ENCODE data around the gene NDE1. TPM values are rescaled to one million over a fixed set of nuclear protein-coding genes. Genes with fewer than 3 reads are reported as not detected.

The NDE1 gene
- total and polyA plus RNA-seq, 9 of the 15 experiments (the other 6 are each of a cell fraction or from before 2014, with no cell fraction given): 3.1 to 59.9 (median 30.0) TPM

DNA sequence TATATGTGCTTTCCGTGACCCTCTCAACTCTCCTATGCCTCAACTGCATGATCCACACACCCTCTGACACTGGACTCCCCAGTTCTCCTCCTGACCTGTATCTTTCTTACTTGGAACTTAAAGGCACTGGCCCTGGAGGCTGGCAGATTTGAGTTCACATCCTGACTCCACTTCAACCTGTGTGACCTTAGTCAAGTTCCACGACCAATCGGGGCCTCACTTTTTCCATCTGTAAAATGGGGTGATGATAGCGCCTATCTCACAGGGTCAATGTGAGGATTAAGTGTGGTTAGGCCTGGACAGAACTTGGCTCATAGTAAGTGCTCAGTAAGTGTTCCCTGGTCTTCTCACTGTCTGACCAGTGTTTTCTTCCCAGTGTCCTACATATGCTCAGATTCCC lies 32.1 kb upstream of the NDE1 start (continued):
- TF ChIP-seq, protein P1, sequence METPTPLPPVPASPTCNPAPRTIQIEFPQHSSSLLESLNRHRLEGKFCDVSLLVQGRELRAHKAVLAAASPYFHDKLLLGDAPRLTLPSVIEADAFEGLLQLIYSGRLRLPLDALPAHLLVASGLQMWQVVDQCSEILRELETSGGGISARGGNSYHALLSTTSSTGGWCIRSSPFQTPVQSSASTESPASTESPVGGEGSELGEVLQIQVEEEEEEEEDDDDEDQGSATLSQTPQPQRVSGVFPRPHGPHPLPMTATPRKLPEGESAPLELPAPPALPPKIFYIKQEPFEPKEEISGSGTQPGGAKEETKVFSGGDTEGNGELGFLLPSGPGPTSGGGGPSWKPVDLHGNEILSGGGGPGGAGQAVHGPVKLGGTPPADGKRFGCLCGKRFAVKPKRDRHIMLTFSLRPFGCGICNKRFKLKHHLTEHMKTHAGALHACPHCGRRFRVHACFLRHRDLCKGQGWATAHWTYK (CRISPR knock-in tag; IDR thresholded peaks at IDR 0.05): no peak
- no peak for TF ChIP-seq BRF1 (IDR thresholded peaks at IDR 0.05; ENCODE audit: borderline replicate concordance, extremely low read depth, insufficient read length)

DNA sequence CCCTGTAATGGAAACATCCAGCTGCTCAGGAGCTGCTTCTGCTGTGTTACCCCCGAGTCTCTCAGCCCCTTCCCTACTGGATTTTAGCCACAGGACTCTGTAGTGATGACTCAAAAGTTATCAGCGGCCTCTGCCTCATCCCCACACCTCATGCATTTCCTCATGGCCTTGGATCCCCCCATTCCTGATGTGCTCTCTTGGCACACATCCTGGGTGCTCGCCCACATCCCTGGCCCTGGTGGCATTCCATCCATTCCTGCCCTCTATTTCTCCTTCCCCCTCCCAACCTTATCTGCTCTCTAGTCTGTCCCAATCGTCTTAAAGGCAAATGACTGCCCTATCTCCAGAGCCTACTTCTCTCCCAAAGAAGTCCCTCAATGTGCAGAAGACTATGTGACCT lies 31.7 kb upstream of the NDE1 start:
- Histone ChIP-seq H3K9me3 (replicated peaks; ENCODE audit: control insufficient read depth, insufficient read depth, low read depth, low read length) (no peaks in the 10 kb centered on the region), H3K4me3 (no peak overlapping the region), H3K27ac (ENCODE audit: extremely low read depth, low read depth, low read length) (no peak overlapping the region), H3K9ac (ENCODE audit: insufficient read depth in 1 of 2, low read depth in 2 of 2, low read length in 2 of 2) (no peak overlapping the region), H3K36me3 (ENCODE audit: control insufficient read depth, insufficient read depth, low read length) (peaks cover 75% of the 10 kb centered on the region), H3K4me2 (ENCODE audit: insufficient read depth, low read length) (no peak overlapping the region), H3K9me1 (ENCODE audit: control insufficient read depth, insufficient read depth, low read length) (no peaks in the 10 kb centered on the region), H4K20me1 (replicated peaks; ENCODE audit: control insufficient read depth, insufficient read depth, low read length) (no peaks in the 10 kb centered on the region), H3K27me3 (ENCODE audit: control insufficient read depth in 2 of 2, insufficient read depth in 2 of 2, low read length in 2 of 2) (no peaks in the 10 kb centered on the region), H2AFZ (ENCODE audit: low read depth, low read length) (no peak overlapping the region), H3K79me2 (ENCODE audit: control insufficient read depth, insufficient read depth, low read length) (no peaks in the 10 kb centered on the region), H3K4me1 (replicated peaks in 1 of 2; ENCODE audit: control insufficient read depth in 2 of 2, insufficient read depth in 2 of 2, low read length in 2 of 2) (no peaks in the 10 kb centered on the region)
- TF ChIP-seq CBFA2T2 (conservative IDR thresholded peaks at IDR 0.05) (no peak), SAFB (IDR thresholded peaks at IDR 0.05; ENCODE audit: borderline replicate concordance, low read depth, low read length) (no peak), ZNF23 (CRISPR knock-in tag; IDR thresholded peaks at IDR 0.05) (no peak), SMAD1 (IDR thresholded peaks at IDR 0.05; ENCODE audit: low read depth, low read length, partially characterized antibody) (no peak), OTX1 (CRISPR knock-in tag; IDR thresholded peaks at IDR 0.05) (no peak), ZNF274 (IDR thresholded peaks at IDR 0.05; ENCODE audit: borderline replicate concordance, low read depth, low read length) (no peak), ZNF431 (CRISPR knock-in tag; IDR thresholded peaks at IDR 0.05) (no peak)
- TF ChIP-seq, protein P2, sequence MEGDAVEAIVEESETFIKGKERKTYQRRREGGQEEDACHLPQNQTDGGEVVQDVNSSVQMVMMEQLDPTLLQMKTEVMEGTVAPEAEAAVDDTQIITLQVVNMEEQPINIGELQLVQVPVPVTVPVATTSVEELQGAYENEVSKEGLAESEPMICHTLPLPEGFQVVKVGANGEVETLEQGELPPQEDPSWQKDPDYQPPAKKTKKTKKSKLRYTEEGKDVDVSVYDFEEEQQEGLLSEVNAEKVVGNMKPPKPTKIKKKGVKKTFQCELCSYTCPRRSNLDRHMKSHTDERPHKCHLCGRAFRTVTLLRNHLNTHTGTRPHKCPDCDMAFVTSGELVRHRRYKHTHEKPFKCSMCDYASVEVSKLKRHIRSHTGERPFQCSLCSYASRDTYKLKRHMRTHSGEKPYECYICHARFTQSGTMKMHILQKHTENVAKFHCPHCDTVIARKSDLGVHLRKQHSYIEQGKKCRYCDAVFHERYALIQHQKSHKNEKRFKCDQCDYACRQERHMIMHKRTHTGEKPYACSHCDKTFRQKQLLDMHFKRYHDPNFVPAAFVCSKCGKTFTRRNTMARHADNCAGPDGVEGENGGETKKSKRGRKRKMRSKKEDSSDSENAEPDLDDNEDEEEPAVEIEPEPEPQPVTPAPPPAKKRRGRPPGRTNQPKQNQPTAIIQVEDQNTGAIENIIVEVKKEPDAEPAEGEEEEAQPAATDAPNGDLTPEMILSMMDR (IDR thresholded peaks at IDR 0.05 in 2 of 3, conservative IDR thresholded peaks at IDR 0.05 in 1 of 3; ENCODE audit: insufficient read depth in 2 of 3, low read depth in 1 of 3, low read length in 3 of 3): no peak
- BruUV-seq (replicated peaks): no TSS peak
- intact Hi-C loops (cut with micrococcal nuclease) (no loop called here), in situ Hi-C loops (cut with MboI) (no loop called here)
- POLR2A ChIA-PET: interaction anchor here (0.6 kb wide), 1 partner anchor 14 kb away, joined by 3 read pairs; no protein-coding TSS in a partner anchor
- DNase-seq (ENCODE audit: extremely low read depth in 1 of 4, low spot score in 3 of 4) (no peak), FAIRE-seq (no peak), ATAC-seq (no peak)
- CTCF ChIA-PET (ENCODE audit: low intra/inter-chr PET ratio): no interaction called here
- WGBS (ENCODE audit: insufficient coverage, low coverage, missing lambda C conversion rate): 85% methylated on average over 4 of the region's 4 CpGs
